Neuronal stem cell (in vitro differentiated cells): ENCODE measurements around the gene DDX23. TPM values are rescaled to one million over a fixed set of nuclear protein-coding genes. Genes with fewer than 3 reads are reported as not detected.

ENCODE experiments used
- DNase-seq: peaks from one replicate; pipeline ENCODE4 v3.0.0-alpha.2; 2013; ENCODE audit warnings: low spot score
- H2AFZ ChIP-seq: one replicate; pipeline ENCODE4 v1.6.1; 2013; ENCODE audit warnings: mild to moderate bottlenecking, low read length, inconsistent platforms
- H2AK5ac ChIP-seq: 2 replicates; pipeline ENCODE4 v1.6.1; 2013; ENCODE audit warnings: low read depth, mild to moderate bottlenecking, inconsistent platforms, low read length, moderate library complexity, mixed read lengths
- H2BK120ac ChIP-seq: 2 replicates; pipeline ENCODE4 v1.6.1; 2013; ENCODE audit warnings: low read depth, mild to moderate bottlenecking, inconsistent platforms, low read length, moderate library complexity, mixed read lengths
- H2BK12ac ChIP-seq: one replicate; pipeline ENCODE4 v1.6.1; 2013; ENCODE audit warnings: low read length, inconsistent platforms
- H2BK15ac ChIP-seq: 2 replicates; pipeline ENCODE4 v1.6.1; 2013; ENCODE audit warnings: mild to moderate bottlenecking, low read length, inconsistent platforms, mixed read lengths
- H2BK5ac ChIP-seq: one replicate; pipeline ENCODE4 v1.6.1; 2013; ENCODE audit warnings: inconsistent platforms, mild to moderate bottlenecking, low read length, moderate library complexity
- H3K14ac ChIP-seq: one replicate; pipeline ENCODE4 v1.6.1; 2013; ENCODE audit warnings: low read length, inconsistent platforms
- H3K18ac ChIP-seq: 2 replicates; pipeline ENCODE4 v1.6.1; 2013; ENCODE audit warnings: low read length, inconsistent platforms
- H3K23ac ChIP-seq: 2 replicates; pipeline ENCODE4 v1.6.1; 2013; ENCODE audit warnings: low read depth, mild to moderate bottlenecking, mixed read lengths, low read length, inconsistent platforms; ENCODE audit not compliant: poor library complexity
- H3K27ac ChIP-seq: replicated peaks from 3 replicates; pipeline ENCODE4 v1.5.1; 2013; ENCODE audit warnings: low read length, inconsistent platforms
- H3K27me3 ChIP-seq, 3 experiments: 2 replicates each; pipeline ENCODE4 v1.6.1; 2013; ENCODE audit warnings: low read length in 3 of 3, mild to moderate bottlenecking in 2 of 3, inconsistent platforms in 1 of 3, low read depth in 1 of 3, mixed read lengths in 1 of 3, moderate library complexity in 1 of 3; ENCODE audit not compliant: control insufficient read depth in 3 of 3, insufficient read depth in 3 of 3
- H3K36me3 ChIP-seq, 2 donors: replicated peaks in 1 of 2; 2 replicates each; pipeline ENCODE4 v1.6.1; 2013; ENCODE audit warnings: low read length in 2 of 2; ENCODE audit not compliant: control insufficient read depth in 2 of 2, insufficient read depth in 2 of 2
- H3K4ac ChIP-seq: 2 replicates; pipeline ENCODE4 v1.6.1; 2013; ENCODE audit warnings: inconsistent platforms, mild to moderate bottlenecking, low read length, moderate library complexity
- H3K4me1 ChIP-seq, 2 donors: 1 replicate in 1 of 2; 2 replicates in 1 of 2; pipeline ENCODE4 v1.6.1; 2013; ENCODE audit warnings: low read length in 2 of 2, low read depth in 1 of 2; ENCODE audit not compliant: control insufficient read depth in 2 of 2, insufficient read depth in 1 of 2
- H3K4me2 ChIP-seq: one replicate; pipeline ENCODE4 v1.6.1; 2013; ENCODE audit warnings: mild to moderate bottlenecking, low read length, inconsistent platforms; ENCODE audit not compliant: insufficient read depth, poor library complexity, severe bottlenecking
- H3K4me3 ChIP-seq, 2 donors: 2 replicates each; pipeline ENCODE4 v1.5.1; 2013; ENCODE audit warnings: low read length in 2 of 2, mild to moderate bottlenecking in 2 of 2, inconsistent platforms in 1 of 2, moderate library complexity in 1 of 2
- H3K79me1 ChIP-seq: one replicate; pipeline ENCODE4 v1.6.1; 2013; ENCODE audit warnings: low read depth, mild to moderate bottlenecking, inconsistent platforms, low read length, moderate library complexity
- H3K9ac ChIP-seq: one replicate; pipeline ENCODE4 v1.6.1; 2013; ENCODE audit warnings: mild to moderate bottlenecking, low read depth, low read length, inconsistent platforms; ENCODE audit not compliant: poor library complexity
- H3K9me3 ChIP-seq, 2 donors: replicated peaks in 1 of 2; 2 replicates each; pipeline versions ENCODE3 to v1.6.1; 2013; ENCODE audit warnings: low read length in 2 of 2, mild to moderate bottlenecking in 2 of 2, inconsistent platforms in 1 of 2, low read depth in 1 of 2, mixed read lengths in 1 of 2, moderate library complexity in 1 of 2; ENCODE audit not compliant: control insufficient read depth in 2 of 2, insufficient read depth in 1 of 2
- H4K8ac ChIP-seq: one replicate; pipeline ENCODE4 v1.6.1; 2013; ENCODE audit warnings: low read depth, mild to moderate bottlenecking, inconsistent platforms, low read length, moderate library complexity
- H4K91ac ChIP-seq: one replicate; pipeline ENCODE4 v1.6.1; 2013; ENCODE audit warnings: low read length, low read depth, mild to moderate bottlenecking, inconsistent platforms; ENCODE audit not compliant: poor library complexity
- WGBS, 2 donors: extraction: QIAGEN DNeasy Blood & Tissue Kit; methylation state at CpG; one replicate each; pipeline ENCODE4 v1.1.7; 2013; ENCODE audit warnings: missing lambda C conversion rate in 2 of 2, mixed read lengths in 1 of 2; ENCODE audit not compliant: insufficient read length in 2 of 2, insufficient replicate concordance in 1 of 2; ENCODE audit errors: extremely low coverage in 2 of 2; 5-methylcytosine and 5-hydroxymethylcytosine counted together
- small RNA-seq: library from polyadenylated mRNA; stranded (forward); fragments of <200 nt; extraction: miRNeasy Mini kit (QIAGEN cat#:217004); gene quantifications from one replicate; pipeline ENCODE3, GENCODE V24; 2013; ENCODE audit not compliant: insufficient read depth

DDX23 gene

GRCh38 chr12:48779869-48780268 is 72.1 kb downstream of the DDX23 start:
- Histone ChIP-seq H3K27me3 (no peaks in the 10 kb centered on the region), H3K4me2 (no peak overlapping the region), H2BK15ac (no peak overlapping the region), H3K4me1 (no peaks in the 10 kb centered on the region), H2BK5ac (no peak overlapping the region), H3K36me3 (peaks cover 48 to 65% of the 10 kb centered on the region in 2 donors), H3K23ac (no peak overlapping the region), H2AK5ac (no peak overlapping the region), H4K8ac (no peak overlapping the region), H3K79me1 (peaks cover 9% of the 10 kb centered on the region), H3K9me3 (no peaks in the 10 kb centered on the region), H2AFZ (no peak overlapping the region), H3K27ac (no peak overlapping the region), H3K4me3 (no peak overlapping the region), H3K14ac (no peak overlapping the region), H3K9ac (no peak overlapping the region), H3K4ac (no peak overlapping the region), H2BK12ac (no peak overlapping the region), H3K18ac (no peak overlapping the region), H4K91ac (no peak overlapping the region), H2BK120ac (no peak overlapping the region)
- no peak for DNase-seq
- WGBS, 2 donors, result no CpG with 5 or more reads among the region's 3 CpGs

Small RNA genes lying within 50 kb of the gene (small RNA-seq; reads per million reads assigned to genes)
- gene RF00019 (not detected), gene RNU6-600P (not detected)
